Stimulated activated CD4-positive, alpha-beta T cell treated with anti-CD3 and anti-CD28 coated beads, Interleukin-2, amount 100 ng/mL, for 4 hours (primary cell): Measurements from ENCODE around the gene PEX14.

ENCODE experiments used
- DNase-seq: peaks from one replicate; pipeline ENCODE4 v3.0.0-alpha.2; 2020; ENCODE audit warnings: low read depth

Gene PEX14

DNA sequence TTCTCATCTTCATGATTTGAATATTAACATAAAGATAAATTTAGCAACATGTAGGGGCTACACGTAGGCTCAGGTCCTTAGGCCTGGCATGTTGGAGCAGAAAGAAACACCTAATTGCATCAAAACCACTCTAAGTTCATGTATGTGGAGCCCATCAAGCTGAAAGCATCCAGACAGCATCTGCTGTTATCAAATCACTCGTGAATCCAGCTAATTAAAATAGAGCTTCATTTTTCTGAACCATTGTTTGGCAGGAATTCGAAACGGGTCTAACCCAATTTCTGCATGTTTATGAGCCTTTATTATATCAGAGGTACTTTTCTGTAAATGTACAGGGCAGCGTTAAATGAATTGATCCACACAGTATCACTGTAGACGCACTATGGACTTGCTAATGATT is 45.7 kb downstream of the PEX14 start:
- DNase-seq, result no peak

DNA sequence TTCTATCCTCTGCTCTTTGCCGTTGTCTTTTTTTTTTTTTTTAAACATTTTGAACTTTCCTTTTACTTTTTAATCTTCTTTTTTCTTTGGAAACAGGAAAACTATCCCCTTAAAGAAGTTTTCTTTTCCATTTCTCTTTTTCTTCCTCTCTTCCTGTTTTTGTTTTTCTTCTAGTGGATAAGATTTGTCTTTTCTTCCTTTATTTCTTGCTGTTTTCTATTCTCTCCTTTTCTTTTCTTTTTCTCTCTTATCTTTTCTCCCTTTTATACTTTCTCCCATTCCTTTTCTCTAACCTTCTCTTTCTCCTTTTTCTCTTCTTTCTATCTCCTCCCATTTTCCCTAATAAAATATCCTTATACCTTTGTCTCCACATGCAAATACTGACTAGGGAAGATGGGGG is 46.2 kb downstream of the PEX14 start:
- DNase-seq, result no peak

DNA sequence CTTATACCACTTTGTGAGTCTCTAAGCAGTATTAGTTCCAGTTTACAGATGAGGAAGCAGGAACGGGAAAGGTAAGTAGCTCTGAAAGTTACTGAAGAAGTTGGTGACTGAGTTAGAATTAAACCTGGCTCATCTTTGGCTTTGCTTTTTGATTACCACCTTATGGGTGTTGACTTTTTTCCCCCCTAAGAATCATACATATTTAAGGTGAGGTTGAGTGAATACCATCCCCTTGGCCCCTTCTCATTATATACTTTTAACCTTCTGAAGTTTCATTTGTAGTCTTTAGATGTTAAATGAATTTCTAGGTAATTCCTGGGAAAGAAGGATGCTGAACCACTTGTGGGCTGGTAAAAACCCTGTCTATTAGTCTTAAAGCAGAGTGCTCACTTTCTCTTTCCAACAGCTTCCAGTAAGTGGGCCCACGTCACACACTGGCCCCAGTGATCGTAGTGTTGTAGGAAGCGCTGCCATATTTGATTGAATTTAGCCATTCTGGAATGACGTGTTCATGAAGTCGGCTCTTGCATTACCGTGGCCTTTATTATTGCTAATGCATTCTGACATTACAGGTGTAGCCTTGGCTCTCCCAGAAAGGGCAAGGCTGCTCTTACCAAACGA is 46.9 kb downstream of the PEX14 start:
- DNase-seq, result no peak

DNA sequence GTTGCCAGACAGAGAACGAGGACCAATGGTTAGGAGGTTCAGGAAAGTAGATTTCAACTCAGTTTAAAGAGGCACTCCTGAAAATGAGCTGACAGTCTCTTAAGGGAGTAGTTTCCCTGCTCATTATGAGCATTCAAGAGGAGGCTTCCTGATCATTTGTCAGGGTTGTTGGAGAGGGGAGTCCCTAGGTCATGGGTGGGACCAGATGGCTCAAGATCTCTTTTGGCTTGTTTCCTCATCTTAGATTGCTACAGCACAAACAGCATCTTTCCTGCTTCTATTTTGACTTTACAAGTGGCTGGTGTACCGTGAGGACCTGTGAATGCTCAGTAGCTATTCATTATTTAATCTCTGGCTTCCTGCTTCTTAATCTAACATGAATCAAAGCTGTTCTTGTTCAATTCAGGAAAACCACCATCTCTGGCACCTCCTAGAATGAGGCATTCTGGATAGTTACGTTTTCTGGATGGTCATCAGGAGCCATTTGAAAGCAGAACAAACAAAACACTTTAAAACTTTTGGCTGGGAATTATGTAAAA is 47.6 kb downstream of the PEX14 start:
- DNase-seq, result no peak

DNA sequence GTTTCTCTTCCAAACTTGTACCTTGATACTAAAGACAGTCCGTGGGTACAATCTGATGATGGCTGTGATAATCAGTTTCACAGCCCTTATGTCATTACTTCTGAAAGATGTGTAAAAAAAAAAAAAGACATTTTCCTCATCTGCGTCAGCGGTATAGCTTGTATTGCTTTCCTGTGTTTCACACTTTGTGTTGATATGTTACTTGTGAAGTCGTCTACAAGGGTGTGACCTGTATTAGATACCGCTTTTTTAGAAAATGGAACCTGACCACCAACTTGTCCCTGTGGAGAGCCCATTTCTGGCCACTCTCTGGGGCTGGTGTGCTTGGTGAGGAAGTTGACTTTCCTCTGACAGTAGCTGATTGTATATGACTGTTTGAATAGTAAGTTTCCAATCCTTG is 50.5 kb downstream of the PEX14 start:
- DNase-seq, result no peak

DNA sequence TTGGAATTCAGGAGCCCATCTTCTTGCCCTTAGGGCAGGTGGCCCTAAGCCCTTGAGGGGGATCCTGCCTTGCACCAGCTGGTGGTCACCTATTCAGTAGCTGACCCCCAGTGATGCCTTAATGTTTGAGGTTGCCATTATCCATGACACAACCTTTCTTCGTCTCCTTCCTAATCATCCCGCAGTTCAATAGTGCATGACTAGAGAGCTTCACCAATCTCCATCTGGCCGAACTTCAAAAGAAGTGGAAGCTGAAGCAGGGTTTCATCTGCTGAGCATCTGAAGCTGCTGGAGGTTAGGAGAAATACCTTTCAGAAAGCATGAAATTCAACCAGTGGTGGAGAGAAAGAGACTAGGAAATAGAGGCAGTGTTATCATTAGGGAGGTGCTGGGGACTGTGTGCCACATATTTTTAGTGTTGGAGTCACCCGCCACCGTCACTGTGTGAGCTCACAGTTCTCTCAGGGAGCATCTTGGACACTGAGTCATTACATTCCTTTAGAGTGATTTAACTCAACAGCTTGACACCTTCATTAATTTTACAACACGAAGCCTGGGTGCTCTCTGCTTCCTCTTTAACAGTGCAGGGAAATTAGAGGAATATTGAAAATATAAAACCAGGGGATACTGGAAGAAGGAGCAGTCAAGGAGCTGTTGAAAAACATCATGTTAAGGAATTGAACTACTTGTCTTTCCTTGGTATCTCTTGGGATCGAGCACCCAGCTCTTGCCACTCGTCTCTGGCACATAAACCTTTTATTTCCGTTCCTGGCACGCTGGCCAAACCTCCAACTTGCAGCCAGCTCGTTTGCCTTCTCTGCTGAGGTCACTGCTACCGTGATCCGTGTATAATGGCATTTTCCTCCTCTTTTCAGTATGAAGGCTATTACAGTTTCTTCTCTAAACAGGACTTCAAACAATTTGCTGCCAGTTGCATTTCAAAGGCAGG is 53.6 kb downstream of the PEX14 start:
- DNase-seq, result no peak

DNA sequence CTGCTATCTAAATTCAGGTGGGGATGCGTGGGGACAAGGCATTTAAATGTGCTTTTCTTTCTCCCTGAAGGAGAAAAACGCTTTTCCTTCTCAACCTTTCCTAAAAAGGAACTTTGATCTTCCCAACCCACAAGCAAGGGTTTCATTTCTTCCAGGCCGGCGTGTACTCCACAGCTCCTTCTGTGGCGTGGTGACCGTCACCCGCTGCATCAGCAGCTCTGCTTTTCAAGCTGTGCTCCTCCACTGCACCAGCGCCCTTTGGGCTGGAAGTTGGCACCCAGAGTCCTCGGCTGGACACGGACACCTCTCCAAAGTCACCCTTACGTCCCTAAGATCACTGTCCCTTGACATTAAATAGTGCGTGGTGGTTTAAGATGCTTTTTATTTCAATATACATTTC is 54.3 kb downstream of the PEX14 start:
- DNase-seq, result no peak

DNA sequence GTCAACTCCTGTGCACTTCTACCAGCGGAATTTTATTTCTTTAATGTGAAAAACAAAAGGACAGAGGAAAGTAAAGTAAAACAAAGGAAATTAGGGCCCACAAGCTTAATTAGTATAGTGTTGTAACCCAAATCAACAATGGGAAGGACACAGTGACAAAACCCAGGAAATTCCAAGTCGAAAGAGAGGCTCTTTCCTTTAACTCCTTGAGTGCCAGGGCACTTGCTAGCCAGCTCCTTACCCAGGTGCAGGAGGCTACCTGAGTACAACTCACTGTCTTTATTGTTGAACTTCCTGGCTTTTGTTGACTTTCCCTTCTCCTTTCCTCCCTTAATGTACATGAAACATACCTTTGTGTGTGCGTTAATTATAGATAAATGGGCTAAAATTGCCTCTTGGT is 55.0 kb downstream of the PEX14 start:
- no peak for DNase-seq

DNA sequence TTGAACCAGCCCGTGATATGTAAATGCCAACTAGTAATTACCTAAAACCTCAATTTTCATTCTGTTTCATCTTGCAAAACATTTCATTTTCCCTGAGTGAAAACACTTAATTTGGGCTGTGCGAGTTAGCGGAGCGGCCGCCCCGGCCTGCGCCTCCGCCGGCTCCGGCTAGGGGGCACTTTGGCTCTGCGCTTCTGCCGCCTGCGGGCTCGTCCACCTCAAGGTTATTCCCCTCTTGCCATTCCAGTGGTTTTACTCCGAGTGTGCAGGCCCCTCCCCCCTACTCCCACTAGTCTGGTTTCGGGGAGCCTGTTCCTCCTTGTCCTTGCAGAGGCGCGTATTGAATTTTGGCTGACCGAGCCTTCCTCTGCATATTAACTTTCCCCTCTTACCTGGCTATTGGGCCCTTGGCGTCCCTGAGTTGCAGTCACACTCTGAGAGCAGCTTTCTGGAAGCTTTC is 55.6 kb downstream of the PEX14 start:
- no peak for DNase-seq

DNA sequence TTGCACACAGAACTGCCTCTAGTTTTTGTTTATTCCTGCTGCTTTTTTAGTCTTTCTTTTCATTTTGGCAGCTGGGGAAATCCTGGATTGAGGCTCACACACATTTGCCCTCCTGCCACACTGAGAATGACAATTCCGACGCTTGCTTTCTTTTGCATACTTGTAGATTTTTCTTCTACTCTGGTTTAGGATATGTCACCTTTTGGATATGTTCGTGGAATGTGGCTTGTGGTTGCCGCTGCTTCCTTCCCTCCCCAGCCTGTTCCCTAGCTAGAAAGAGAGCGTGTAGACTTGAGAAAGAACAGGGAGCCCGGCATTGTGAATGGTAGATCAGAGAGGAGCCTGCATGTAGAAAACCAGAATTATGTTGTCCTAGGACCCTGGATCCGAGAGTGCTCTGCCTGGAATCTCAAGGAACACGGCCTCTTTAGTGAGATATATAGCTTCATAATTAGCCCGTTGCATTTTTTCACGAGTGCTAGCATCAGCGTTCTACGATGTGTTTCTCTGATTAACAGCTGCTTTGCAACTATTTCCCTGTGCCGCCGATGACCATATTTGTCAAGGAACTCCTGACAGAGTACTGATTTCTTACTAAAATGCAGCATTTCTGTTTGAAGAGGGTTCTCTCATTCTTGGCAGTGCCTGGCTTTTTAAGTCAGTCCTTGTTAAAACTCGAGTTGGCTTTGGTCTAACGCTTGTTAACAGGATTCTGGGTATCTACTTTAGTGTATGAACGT is 56.2 kb downstream of the PEX14 start:
- DNase-seq, result no peak

DNA sequence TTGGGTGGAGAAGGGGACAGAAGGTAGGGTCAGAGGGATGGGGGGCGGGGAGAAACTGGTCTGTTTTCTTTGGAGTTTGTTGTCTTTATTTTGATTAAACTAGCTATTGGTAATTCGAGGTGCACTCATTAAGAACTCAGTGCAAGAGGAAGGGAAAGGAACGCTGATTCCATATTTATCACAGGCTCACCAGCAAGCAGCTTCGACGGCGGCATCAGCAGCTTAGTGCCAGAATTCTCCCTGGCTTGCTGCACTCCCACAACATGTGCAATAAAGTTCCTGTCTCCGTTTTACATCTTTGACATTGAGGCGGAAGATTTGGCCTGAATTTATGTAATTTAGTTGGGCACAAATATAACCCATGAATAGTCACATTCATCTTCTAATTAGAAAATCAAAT is 57.6 kb downstream of the PEX14 start:
- no peak for DNase-seq

DNA sequence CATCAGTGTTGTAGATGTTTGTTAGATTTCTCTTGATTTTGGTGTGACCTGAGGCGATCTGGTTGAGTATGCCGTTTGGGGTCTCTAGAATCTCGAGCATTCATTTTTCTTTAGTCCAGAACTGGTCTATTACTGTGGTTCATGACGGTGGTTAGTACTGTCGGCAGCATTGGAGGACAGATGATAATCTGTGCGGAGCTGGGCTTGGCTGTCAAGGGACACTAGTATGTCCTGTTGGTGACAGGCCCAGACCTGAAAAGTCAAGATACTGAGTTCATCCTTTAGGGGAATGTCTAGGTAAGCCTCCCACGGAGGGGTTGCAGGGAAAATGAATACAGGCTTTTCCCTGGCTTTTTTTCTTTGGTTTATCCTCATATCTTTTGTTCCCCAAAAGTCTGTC is 59.8 kb downstream of the PEX14 start:
- DNase-seq, result no peak

DNA sequence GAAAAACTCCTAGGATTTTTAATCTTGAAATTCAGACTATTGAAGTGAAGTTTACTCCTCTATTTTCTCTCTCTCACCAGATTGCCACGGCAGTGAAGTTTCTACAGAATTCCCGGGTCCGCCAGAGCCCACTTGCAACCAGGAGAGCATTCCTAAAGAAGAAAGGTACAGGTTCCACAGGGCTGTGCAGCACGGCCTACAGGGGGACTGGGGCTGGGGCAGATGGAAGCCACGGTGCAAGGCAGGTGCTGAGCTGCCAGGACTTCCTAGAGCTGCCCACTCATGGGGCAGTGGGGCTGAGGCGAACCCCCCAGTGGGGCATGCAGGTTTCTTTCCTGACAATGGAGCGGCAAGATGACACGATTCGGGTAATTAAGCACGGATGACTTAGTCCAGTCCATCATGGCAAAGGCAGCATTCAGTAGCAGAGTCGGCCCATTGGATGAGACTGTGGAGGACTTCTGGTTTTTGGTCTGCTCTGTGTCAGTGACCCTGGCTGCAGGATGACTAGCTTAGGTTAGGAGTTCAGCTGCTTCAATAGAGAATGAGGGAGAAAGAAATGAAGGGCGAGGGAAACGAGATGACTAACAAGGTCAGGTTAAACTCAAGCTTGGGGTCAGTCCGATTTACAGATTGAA is 61.5 kb downstream of the PEX14 start:
- no peak for DNase-seq

DNA sequence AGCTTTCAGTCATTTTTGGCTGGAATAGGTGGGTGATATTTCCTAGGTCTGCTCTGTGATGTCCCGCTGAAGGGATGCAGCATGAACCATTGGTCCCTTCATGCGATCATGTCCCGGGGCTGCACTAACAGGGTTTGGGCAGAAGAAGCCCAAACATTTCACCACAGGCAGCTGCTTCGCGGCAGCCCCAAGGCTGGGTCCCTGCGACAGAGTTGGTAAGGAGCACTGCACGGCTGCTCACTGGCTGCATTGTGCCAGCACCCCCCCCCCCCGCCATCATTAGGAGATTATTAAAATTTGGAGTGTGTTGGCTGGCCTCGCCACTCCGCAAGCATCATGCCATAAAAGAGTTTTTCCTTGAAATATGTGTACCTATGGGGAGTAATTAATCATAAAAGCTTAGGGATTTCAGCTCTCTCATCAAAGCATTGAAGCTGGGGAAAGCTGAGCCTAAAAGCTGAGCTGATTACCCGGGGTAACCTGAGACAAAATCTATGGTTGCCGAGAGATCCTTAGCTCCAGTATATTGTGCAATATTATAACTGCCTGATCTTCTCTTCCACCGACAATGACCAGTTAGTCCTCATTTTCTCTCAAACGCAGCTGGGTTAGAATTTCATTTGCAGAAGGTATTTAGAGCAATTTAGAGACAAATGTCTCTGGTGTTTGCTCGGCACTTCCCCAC is 62.5 kb downstream of the PEX14 start:
- no peak for DNase-seq

DNA sequence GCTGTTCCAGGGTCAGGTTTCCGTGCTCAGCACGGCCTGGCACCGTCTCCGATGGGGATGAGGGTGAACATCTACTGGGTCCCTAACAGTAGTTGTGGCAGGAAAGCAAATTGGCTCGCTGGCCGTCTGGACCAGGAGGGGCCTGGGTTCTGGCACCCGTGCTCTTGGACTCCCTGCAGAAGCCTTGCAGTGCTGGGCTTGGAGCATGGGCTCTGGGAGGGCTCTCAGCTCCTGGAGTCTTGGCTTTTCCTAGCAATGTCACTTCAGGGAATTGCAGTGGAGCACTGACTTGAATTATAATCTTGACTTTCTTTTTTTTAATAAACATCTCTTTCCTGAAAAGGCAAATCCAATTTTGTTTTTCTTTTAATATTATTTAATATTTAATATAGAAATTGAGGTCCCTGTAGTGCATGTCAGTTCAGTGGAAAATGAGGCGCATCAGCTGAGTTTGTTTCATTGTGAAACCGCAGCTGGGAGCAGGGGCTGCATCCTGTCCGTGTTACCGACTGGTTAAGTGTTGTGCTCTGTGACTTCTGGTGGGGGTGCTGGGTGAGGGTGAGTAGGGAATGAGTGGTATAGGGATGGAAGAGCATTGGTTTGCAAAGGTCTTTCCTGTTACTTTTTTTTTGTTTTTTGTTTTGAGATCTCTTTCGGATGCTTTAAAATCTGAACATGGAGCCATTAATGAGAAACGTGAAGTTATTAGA is 64.1 kb downstream of the PEX14 start:
- no peak for DNase-seq

DNA sequence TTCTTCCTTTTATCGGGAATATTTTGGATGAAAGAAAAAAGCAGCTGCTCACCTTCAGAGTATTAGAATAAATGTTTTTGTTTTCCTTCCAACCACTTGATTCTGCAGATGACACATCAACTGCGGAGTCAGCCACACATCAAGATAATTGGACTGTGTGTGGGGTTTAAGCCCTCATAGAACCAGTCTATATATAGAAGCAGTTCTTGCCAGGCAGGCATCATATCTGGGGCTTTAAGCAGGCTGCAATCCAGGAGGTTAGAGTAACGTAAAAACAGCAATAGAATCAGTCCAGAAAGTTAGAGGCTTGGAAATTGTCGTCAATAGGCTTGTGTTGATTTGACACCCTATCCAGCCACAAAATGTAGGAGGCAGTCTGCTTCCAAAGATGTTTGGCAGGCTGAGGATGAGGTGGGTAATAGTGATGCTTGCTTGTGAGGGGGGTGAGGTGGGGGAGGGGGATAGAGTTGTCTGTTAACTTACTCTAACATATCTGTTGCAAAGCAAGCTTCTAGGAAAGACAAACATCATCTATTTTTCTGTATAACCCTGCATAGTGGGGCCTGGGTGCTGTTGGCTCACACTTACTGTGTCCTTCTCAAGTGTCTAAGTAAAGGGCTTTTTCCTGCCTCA is 64.8 kb downstream of the PEX14 start:
- no peak for DNase-seq

DNA sequence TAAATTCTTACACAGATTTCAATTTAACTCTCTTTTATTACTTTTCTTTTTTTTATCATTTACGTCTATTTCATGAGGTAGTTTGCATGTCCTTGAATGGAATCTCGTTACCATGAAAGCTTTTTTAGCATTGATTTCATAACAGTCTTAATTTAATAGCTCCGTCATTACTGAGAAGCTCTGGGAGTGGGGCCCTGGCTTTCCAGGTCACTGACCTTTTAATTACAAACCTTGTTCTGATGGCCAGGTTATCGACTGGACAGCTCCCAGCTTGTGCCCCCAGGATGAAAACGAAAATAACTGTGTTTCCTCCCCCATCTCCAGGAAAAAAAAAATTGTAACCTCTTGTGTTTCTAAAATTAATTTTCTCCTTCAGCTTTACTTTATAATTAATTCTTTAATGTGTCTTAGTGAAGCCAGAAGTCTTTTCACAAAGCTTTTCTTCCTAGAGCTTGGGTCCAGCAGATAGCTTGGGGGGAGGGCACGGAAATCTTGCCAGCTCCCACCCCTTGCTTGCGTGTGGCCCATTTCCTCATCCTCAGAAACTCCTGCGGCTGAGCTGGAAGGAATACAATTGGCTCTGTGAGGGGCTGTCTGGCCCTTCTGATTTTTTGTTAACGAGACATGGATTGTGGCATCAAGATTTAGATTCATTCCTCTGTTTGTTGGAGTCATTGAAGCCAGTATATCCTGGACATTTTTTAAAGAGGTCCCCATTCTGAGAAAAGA is 65.7 kb downstream of the PEX14 start:
- no peak for DNase-seq

DNA sequence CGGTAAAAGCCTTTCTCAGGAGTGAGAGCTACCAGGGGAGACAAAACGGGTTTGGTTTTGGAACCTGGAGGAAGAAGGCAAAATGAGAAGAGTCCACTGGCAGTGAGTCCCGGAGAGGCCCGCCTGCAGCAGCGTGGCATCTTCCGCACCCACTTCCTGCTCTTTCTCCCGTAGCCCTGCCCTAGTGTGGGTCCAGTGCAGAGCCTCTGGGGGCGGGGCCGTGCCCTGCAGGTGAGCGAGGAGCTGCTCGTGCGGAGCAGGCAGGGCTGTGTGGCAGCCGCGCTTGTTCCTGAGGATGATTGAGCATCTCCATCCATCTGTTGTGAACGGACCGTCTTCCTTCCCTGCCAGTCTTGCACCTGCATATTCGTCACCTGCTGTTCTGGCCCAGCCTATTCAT is 66.5 kb downstream of the PEX14 start:
- DNase-seq, result no peak

DNA sequence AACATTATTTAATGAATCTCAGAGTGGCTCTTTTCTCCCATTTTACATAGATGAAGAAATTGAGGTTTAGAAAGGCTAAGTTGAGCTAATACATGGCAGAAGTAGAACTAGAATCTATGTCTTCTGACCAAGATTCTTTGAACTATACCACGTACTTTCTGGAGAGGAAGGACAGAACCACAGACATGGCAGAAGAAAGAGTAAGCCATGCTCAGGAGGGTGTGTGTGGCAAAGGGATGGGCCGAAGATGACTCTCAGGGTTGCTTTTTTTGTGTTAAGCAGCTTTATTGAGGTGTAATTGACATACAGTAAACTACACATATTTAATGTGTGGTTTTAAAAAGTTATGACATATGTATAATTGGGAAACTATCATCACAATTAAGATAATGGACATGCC is 69.5 kb downstream of the PEX14 start:
- DNase-seq, result no peak

DNA sequence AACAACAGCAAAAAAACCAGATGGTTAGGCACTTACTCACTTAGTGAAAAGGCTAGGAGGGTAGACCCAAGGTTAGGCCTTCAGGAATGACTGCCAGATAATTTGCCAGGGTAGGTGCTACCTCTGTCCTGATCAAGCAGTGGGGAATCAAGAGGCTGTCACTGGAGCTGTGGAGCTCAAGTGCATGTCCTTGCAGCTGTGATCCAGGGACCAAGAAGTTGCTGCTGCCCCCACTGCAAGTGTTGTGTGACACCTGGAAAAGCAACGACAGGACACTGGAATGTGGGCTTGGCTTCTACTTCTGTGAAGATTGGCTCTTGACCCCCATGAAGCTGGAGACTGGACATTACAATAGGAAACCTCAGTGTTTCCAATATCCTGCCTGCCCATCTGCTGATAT is 72.1 kb downstream of the PEX14 start:
- no peak for DNase-seq
